Activated naive CD4-positive, alpha-beta T cell treated with anti-CD3 and anti-CD28 coated beads, Interleukin-2, amount 10 ng/mL, durations not matched to agents 7 days and 5 days (primary cell): ENCODE data around the gene LHFPL2.

Source experiments
- CTCF ChIA-PET: fragments of 350-600 bp; sonication (Branson Sonifier 250); formaldehyde crosslinking; loops from one replicate; lab custom pipeline; 2021; ENCODE audit warnings: antibody characterized with exemption; lab: Charles Lee
- DNase-seq: peaks from one replicate; pipeline ENCODE4 v3.0.0-alpha.2; 2020
- H3K27ac Mint-ChIP-seq: one replicate; pipeline ENCODE4 v1.8.0; 2021; ENCODE audit warnings: mild to moderate bottlenecking, moderate library complexity, mixed read lengths
- H3K27me3 Mint-ChIP-seq: one replicate; pipeline ENCODE4 v1.8.0; 2021; ENCODE audit warnings: mild to moderate bottlenecking, mixed read lengths
- H3K36me3 Mint-ChIP-seq: one replicate; pipeline ENCODE4 v1.8.0; 2021; ENCODE audit warnings: mixed read lengths
- H3K4me1 Mint-ChIP-seq: one replicate; pipeline ENCODE4 v1.8.0; 2021; ENCODE audit warnings: mixed read lengths
- H3K4me3 Mint-ChIP-seq: one replicate; pipeline ENCODE4 v1.8.0; 2021; ENCODE audit warnings: mild to moderate bottlenecking, moderate library complexity, mixed read lengths
- H3K9me3 Mint-ChIP-seq: one replicate; pipeline ENCODE4 v1.8.0; 2021; ENCODE audit warnings: mixed read lengths

Gene LHFPL2

DNA sequence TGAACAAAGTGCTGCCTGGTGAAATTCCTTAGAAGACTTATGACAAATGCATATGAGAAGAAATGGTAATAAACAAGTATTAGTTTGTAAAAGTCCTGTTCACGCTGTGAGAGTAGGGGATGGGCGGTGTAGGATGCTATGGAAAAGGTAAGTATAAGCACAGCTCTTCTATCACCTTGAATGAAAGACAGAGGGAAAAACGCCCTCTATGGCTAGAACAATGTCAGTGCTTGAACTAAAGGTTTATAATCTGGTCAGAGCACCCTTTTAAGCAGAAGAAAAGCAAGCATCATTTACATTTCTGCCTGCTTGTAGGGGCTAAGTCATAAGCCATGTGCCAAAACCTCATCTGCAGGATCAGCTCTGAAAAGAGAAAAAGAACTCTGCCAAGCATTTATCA lies 115.2 kb downstream of the LHFPL2 start:
- CTCF ChIA-PET: interaction anchor here (1.0 to 1.3 kb wide), 6 partner anchors 9 to 213 kb away, joined by 3 to 5 read pairs (median 4); no protein-coding TSS in a partner anchor
- Mint-ChIP-seq H3K27ac (no peak overlapping the region), H3K9me3 (no peaks in the 10 kb centered on the region), H3K4me3 (no peak overlapping the region), H3K4me1 (no peaks in the 10 kb centered on the region), H3K36me3 (no peaks in the 10 kb centered on the region), H3K27me3 (peaks cover 10% of the 10 kb centered on the region)
- DNase-seq: no peak

- Mint-ChIP-seq H3K9me3 (no peaks in the 10 kb centered on the region), H3K4me1 (no peaks in the 10 kb centered on the region), H3K4me3 (no peak overlapping the region), H3K27me3 (peaks cover 11% of the 10 kb centered on the region), H3K36me3 (no peaks in the 10 kb centered on the region), H3K27ac (no peak overlapping the region)
- no peak for DNase-seq
- CTCF ChIA-PET: no interaction called here
Observed at GRCh38 chr5:78530342-78531096, 118.1 kb downstream of the LHFPL2 start.

GRCh38 chr5:78527925-78528324 lies 120.6 kb downstream of the LHFPL2 start:
- H3K36me3 Mint-ChIP-seq: no peaks in the 10 kb centered on the region
- no peak for DNase-seq
- CTCF ChIA-PET: no interaction called here
- H3K4me1 Mint-ChIP-seq: no peaks in the 10 kb centered on the region
- peaks cover 16% of the 10 kb centered on the region for H3K27me3 Mint-ChIP-seq
- no peak overlapping the region for H3K27ac Mint-ChIP-seq
- no peak overlapping the region for H3K4me3 Mint-ChIP-seq
- no peaks in the 10 kb centered on the region for H3K9me3 Mint-ChIP-seq

DNA sequence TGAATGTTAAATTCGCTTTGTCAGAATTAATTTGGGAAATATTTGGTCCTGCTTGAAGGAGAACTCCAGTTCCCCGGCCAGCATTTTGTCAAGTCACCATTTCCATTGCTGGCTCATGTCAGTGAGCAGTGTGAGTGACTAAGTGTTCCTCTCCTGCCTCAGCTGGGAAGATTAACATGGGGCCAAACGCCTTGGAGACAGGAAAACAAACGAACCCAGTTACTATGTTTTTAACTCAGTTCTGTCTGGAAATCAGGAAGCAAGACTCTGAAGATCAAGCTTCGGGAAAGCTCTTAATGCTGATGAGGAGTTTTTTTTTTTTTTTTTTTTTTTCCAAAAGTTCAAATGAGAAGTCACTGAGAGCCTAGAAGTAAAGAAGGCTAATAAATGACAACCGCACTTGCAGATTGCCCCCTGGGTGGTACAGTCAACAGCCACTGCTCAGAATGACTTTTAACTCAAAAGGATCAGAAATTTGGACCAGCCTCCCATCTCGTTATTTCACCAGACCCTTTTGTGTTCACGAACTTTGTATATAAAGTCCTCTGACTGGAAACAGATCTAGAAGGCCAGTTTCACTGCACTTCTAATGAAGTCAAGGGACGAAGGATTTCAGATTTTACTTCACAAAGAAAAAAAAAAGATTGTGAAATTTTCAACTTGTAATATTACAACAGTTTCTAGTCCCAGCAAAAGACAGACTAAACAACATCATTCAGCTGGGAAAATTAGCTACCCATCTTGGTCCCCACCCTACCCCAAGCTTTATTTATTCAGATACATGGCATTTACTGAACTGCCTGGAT lies 121.3 kb downstream of the LHFPL2 start:
- no peaks in the 10 kb centered on the region for H3K4me1 Mint-ChIP-seq
- H3K27me3 Mint-ChIP-seq: peaks cover 16% of the 10 kb centered on the region
- CTCF ChIA-PET: no interaction called here
- H3K27ac Mint-ChIP-seq: no peak overlapping the region
- no peak overlapping the region for H3K4me3 Mint-ChIP-seq
- no peaks in the 10 kb centered on the region for H3K9me3 Mint-ChIP-seq
- H3K36me3 Mint-ChIP-seq: no peaks in the 10 kb centered on the region
- no peak for DNase-seq

- peaks cover 16% of the 10 kb centered on the region for H3K27me3 Mint-ChIP-seq
- DNase-seq: no peak
- CTCF ChIA-PET: interaction anchor here (1.0 kb wide), 1 partner anchor 58 kb away, joined by 3 read pairs; no protein-coding TSS in a partner anchor
- H3K36me3 Mint-ChIP-seq: no peaks in the 10 kb centered on the region
- H3K9me3 Mint-ChIP-seq: no peaks in the 10 kb centered on the region
- no peak overlapping the region for H3K4me3 Mint-ChIP-seq
- H3K4me1 Mint-ChIP-seq: no peaks in the 10 kb centered on the region
- no peak overlapping the region for H3K27ac Mint-ChIP-seq
Observed at GRCh38 chr5:78526049-78526525, 122.5 kb downstream of the LHFPL2 start.

GRCh38 chr5:78523314-78524193 lies 125.0 kb downstream of the LHFPL2 start:
- Mint-ChIP-seq H3K9me3 (no peaks in the 10 kb centered on the region), H3K4me3 (no peak overlapping the region), H3K36me3 (no peaks in the 10 kb centered on the region), H3K4me1 (no peaks in the 10 kb centered on the region), H3K27ac (no peak overlapping the region), H3K27me3 (peaks cover 34% of the 10 kb centered on the region)
- CTCF ChIA-PET: no interaction called here
- no peak for DNase-seq

GRCh38 chr5:78522476-78523260 lies 125.9 kb downstream of the LHFPL2 start:
- Mint-ChIP-seq H3K4me1 (no peaks in the 10 kb centered on the region), H3K9me3 (no peaks in the 10 kb centered on the region), H3K4me3 (no peak overlapping the region), H3K27ac (no peak overlapping the region), H3K36me3 (no peaks in the 10 kb centered on the region), H3K27me3 (peaks cover 41% of the 10 kb centered on the region)
- no peak for DNase-seq
- CTCF ChIA-PET: no interaction called here

DNA sequence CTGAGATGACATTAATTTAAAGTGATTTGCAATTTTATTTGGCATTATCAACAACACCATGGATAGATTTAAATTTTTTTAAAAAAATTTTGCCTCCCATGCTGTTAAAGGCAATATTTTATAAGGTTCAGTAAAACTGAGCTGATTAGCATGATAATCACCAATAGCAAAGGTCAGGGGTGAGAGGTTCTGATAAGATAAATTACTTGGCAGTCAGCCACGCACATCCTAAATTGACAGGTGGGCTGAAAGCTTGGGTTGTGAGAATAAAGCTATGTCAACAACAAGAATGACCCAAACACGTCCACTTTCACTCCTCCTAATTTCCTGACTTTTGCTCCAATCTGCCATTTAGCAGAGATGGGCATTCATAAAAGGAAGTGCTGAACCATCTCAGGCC lies 127.1 kb downstream of the LHFPL2 start:
- Mint-ChIP-seq H3K27me3 (peaks cover 45% of the 10 kb centered on the region), H3K4me3 (no peak overlapping the region), H3K36me3 (no peaks in the 10 kb centered on the region), H3K4me1 (no peaks in the 10 kb centered on the region), H3K9me3 (no peaks in the 10 kb centered on the region), H3K27ac (no peak overlapping the region)
- CTCF ChIA-PET: interaction anchor here (0.8 to 1.1 kb wide), 2 partner anchors 12 to 53 kb away, joined by 3 to 4 read pairs; no protein-coding TSS in a partner anchor
- no peak for DNase-seq

- peaks cover 56% of the 10 kb centered on the region for H3K27me3 Mint-ChIP-seq
- H3K4me3 Mint-ChIP-seq: no peak overlapping the region
- no peaks in the 10 kb centered on the region for H3K36me3 Mint-ChIP-seq
- CTCF ChIA-PET: no interaction called here
- H3K9me3 Mint-ChIP-seq: no peaks in the 10 kb centered on the region
- H3K4me1 Mint-ChIP-seq: no peaks in the 10 kb centered on the region
- no peak overlapping the region for H3K27ac Mint-ChIP-seq
- DNase-seq: no peak
Observed at GRCh38 chr5:78519198-78519941, 129.2 kb downstream of the LHFPL2 start.

DNA sequence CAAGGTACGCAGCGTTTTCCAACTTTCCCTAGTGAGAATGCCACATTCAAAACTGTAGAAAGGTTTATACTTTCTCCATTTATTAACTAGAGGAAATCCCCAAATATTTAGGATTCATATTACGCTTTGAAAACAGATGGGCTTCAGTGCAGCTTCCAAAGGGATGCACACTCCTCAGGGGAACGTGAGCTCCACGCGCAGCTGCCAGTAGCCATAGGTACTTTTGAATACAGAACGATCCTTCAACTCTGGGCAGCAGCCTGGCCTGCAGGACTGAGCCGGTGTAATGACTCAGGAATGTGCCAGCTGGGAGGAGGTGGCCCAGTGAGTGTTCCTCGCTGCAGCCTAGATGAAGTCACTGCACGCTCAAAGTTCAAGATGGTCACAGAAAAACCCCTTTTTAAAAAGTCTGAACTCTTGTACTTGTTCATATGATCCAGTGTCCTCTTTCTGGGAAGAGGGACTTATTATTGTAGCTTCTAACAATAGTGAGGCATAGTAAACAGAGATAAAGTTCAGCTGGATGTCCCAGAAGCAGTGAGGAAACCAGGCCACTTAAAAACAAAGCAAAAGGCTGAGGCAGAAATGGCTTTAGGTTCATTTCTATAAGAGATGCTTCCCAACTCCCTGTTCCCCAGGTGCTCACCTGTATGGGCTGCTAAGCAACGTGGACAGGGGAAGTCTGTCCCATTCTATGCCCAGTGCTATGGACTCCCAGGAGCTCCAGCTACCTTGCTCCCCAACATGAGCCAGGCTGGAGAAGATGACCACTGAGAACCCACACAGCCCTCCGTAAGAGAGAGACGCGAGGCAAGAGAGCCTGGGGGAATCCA lies 130.0 kb downstream of the LHFPL2 start:
- CTCF ChIA-PET: no interaction called here
- no peaks in the 10 kb centered on the region for H3K4me1 Mint-ChIP-seq
- H3K4me3 Mint-ChIP-seq: no peak overlapping the region
- DNase-seq: no peak
- H3K27me3 Mint-ChIP-seq: peaks cover 55% of the 10 kb centered on the region
- H3K9me3 Mint-ChIP-seq: no peaks in the 10 kb centered on the region
- H3K27ac Mint-ChIP-seq: no peak overlapping the region
- no peaks in the 10 kb centered on the region for H3K36me3 Mint-ChIP-seq

DNA sequence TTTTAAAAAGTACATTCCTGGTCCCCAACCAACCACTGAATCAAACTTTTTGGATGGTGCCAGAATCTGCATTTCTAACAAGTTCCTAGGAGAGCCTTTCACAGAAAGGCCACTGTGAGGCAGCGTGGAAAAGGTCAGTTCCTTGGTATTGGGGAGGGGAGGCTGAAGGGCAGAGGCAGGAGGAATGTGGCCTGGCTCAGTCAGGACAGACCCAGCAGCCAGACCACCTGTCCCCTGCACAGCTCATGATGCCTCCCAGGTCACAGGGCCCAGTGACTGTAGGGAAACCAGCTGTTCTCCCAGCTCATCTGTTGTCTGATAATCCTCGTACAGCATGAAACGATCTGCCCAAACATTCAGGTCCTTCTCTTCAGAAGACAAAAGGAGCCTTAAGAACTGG lies 132.9 kb downstream of the LHFPL2 start:
- Mint-ChIP-seq H3K4me1 (no peaks in the 10 kb centered on the region), H3K36me3 (no peaks in the 10 kb centered on the region), H3K27ac (no peak overlapping the region), H3K9me3 (no peaks in the 10 kb centered on the region), H3K27me3 (peaks cover 81% of the 10 kb centered on the region), H3K4me3 (no peak overlapping the region)
- no peak for DNase-seq
- CTCF ChIA-PET: no interaction called here
